Measurements from ENCODE around the gene BTN2A1.
"Not testable (repeated sequence)": the region's sequence is repeated elsewhere in the genome, so short reads cannot be mapped to it uniquely, and the experiment has no call there.

BTN2A1 gene

GRCh38 chr6:26487466-26487865, 29.7 kb downstream of the BTN2A1 start:
- no peak for ATAC-seq
- H3K36me3 Mint-ChIP-seq: peaks cover 7% of the 10 kb centered on the region
- H3K27ac Mint-ChIP-seq: no peak overlapping the region
- H3K9me3 Mint-ChIP-seq: peaks cover 3% of the 10 kb centered on the region
- H3K4me3 Mint-ChIP-seq: no peak overlapping the region
- no peaks in the 10 kb centered on the region for H3K4me1 Mint-ChIP-seq
- H3K27me3 Mint-ChIP-seq: no peaks in the 10 kb centered on the region

DNA sequence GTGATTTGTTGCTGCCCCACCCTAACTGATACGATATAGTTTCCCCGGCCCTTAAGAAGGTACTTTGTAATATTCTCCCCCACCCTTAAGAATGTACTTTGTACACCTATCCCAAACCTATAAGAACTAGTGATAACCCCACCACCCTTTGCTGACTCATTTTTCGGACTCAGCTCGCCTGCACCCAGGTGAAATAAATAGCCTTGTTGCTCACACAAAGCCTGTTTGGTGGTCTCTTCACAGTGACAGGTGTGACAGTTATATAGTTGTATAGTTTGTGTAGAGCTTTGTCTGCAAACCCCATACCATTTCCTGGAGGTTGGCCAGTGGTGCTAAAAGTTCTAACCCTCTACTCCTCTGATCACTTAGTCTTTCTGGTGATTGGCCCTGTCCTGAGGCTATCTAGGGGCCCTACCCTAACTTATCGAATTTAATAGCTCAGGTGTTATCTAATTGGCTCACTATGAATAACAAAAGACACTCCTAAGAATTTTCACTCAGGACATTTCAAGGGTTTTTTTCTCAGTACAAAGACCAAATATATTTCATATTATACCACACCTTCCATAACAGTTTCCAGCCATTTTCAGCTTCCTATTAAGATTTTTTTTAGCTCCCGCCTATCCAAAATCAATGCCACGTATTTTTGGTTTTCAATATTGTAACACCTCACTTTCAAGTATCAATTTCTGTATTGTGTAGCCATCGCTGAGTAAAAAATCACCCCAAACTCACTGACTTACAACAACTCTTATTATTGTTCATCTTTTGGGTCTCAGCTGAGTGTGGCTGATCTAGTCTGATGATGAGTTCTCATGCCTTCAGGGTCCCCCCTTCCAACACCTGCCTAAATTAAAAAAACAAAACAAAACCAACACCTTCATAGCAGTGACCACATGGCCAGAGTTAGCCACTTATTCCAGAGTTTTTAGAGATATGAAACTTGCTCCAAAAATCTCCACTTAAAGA, 32.5 kb downstream of the BTN2A1 start:
- Mint-ChIP-seq H3K27me3 (no peaks in the 10 kb centered on the region), H3K9me3 (peaks cover 3% of the 10 kb centered on the region), H3K4me3 (no peak overlapping the region), H3K4me1 (no peaks in the 10 kb centered on the region), H3K27ac (no peak overlapping the region), H3K36me3 (peaks cover 7% of the 10 kb centered on the region)
- ATAC-seq: no peak

DNA sequence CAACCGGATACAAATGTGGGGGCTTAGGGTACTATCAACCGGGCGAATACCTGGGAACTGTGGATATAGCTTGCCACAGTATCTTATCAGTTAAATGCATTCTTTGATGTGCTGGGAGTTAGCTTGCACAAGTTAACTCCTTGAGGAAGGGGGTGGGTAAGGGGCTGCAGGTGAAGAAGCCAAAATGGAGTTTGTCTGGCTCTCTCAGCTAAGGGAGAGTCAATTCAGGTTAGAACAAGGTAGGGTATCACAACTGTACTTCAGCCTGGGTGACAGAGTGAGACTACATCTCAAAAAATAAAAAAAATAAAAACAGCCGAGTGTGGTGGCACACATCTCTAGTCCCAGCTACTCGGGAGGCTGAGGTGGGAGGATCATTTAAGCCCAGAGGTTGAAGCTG, 33.8 kb downstream of the BTN2A1 start:
- Mint-ChIP-seq H3K36me3 (peaks cover 7% of the 10 kb centered on the region), H3K27me3 (no peaks in the 10 kb centered on the region), H3K4me1 (no peaks in the 10 kb centered on the region), H3K27ac (no peak overlapping the region), H3K9me3 (peaks cover 3% of the 10 kb centered on the region), H3K4me3 (no peak overlapping the region)
- ATAC-seq: no peak

DNA sequence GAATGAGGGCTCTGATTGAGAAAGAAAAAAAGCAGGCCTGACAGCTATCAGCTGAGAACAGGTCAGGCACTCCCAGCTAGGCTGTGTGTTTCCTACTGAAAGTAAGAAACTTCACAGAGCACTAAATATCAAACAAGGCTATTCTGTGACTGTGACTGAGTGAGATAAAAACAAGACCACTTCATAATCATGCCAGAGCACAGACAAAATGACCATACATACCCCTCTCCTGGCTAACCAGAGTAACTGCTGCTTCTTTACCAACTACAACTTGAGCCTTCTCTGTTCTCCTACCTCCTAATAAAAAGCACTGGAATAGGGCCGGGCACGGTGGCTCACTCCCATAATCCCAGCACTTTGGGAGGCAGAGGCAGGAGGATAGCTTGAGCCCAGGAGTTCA, 35.5 kb downstream of the BTN2A1 start:
- no peak for ATAC-seq
- Mint-ChIP-seq H3K4me1 (peaks cover 13% of the 10 kb centered on the region), H3K27me3 (no peaks in the 10 kb centered on the region), H3K36me3 (no peaks in the 10 kb centered on the region), H3K27ac (no peak overlapping the region), H3K9me3 (no peaks in the 10 kb centered on the region), H3K4me3 (no peak overlapping the region)

DNA sequence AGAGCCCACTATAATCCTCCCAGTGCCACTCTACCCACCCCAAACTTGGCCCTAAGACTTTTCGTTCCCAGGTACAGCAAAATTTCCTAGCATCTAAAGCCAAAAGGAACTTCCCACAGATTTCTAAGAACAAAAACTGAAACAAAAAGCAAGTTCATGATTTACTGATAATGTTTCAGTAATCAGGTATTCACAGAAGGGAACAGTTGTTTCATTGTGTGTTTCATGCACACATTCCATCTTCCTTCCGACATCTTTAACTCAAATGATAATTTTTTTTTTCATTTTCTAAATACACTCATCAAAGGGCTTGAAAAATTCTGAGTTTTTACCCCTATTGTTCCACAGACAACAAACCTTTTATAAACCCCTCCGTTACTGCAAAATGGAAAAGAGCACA, 36.4 kb downstream of the BTN2A1 start:
- no peak overlapping the region for H3K4me3 Mint-ChIP-seq
- no peaks in the 10 kb centered on the region for H3K36me3 Mint-ChIP-seq
- no peak for ATAC-seq
- H3K4me1 Mint-ChIP-seq: peaks cover 13% of the 10 kb centered on the region
- no peaks in the 10 kb centered on the region for H3K27me3 Mint-ChIP-seq
- H3K9me3 Mint-ChIP-seq: no peaks in the 10 kb centered on the region
- no peak overlapping the region for H3K27ac Mint-ChIP-seq

- peaks cover 13% of the 10 kb centered on the region for H3K4me1 Mint-ChIP-seq
- H3K9me3 Mint-ChIP-seq: no peaks in the 10 kb centered on the region
- no peaks in the 10 kb centered on the region for H3K27me3 Mint-ChIP-seq
- no peak overlapping the region for H3K4me3 Mint-ChIP-seq
- H3K36me3 Mint-ChIP-seq: no peaks in the 10 kb centered on the region
- ATAC-seq: no peak
- H3K27ac Mint-ChIP-seq: no peak overlapping the region
Measured at GRCh38 chr6:26495281-26495680, 37.5 kb downstream of the BTN2A1 start.

- H3K9me3 Mint-ChIP-seq: no peaks in the 10 kb centered on the region
- H3K4me3 Mint-ChIP-seq: no peak overlapping the region
- no peak for ATAC-seq
- no peak overlapping the region for H3K27ac Mint-ChIP-seq
- H3K27me3 Mint-ChIP-seq: no peaks in the 10 kb centered on the region
- no peaks in the 10 kb centered on the region for H3K36me3 Mint-ChIP-seq
- peaks cover 27% of the 10 kb centered on the region for H3K4me1 Mint-ChIP-seq
Measured at GRCh38 chr6:26497610-26498009, 39.9 kb downstream of the BTN2A1 start.

- peak within 1 kb of the TSS; percentile 88 for H3K4me3 Mint-ChIP-seq
- peak within 1 kb of the TSS; percentile 69 for H3K27ac Mint-ChIP-seq
- H3K27me3 Mint-ChIP-seq: no peaks in the 10 kb centered on the region
- ATAC-seq: no peak
- no peaks in the 10 kb centered on the region for H3K36me3 Mint-ChIP-seq
- H3K4me1 Mint-ChIP-seq: peaks cover 27% of the 10 kb centered on the region
- no peaks in the 10 kb centered on the region for H3K9me3 Mint-ChIP-seq
Measured at GRCh38 chr6:26500102-26500501, 42.3 kb downstream of the BTN2A1 start, which contains the start of gene BTN1A1. BTN1A1 (plus strand) TSS chr6:26500303; CDS start chr6:26501287, 984 bp downstream.

DNA sequence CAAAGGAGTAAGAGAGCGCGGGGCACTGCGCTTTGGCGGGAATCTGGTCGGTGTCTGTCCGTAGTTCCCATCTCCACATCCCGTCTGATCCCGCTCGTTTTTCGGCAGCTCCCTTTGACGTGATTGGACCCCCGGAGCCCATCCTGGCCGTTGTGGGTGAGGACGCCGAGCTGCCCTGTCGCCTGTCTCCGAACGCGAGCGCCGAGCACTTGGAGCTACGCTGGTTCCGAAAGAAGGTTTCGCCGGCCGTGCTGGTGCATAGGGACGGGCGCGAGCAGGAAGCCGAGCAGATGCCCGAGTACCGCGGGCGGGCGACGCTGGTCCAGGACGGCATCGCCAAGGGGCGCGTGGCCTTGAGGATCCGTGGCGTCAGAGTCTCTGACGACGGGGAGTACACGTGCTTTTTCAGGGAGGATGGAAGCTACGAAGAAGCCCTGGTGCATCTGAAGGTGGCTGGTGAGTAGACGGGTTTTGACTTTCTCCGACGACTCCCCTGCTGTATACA, 43.8 kb downstream of the BTN2A1 start:
- peak; percentile 79 for ATAC-seq
- H3K27me3 Mint-ChIP-seq: no peaks in the 10 kb centered on the region
- H3K4me3 Mint-ChIP-seq: peak overlapping the region; percentile 88
- H3K27ac Mint-ChIP-seq: peak overlapping the region; percentile 69
- peaks cover 27% of the 10 kb centered on the region for H3K4me1 Mint-ChIP-seq
- H3K9me3 Mint-ChIP-seq: no peaks in the 10 kb centered on the region
- H3K36me3 Mint-ChIP-seq: peaks cover 6% of the 10 kb centered on the region

DNA sequence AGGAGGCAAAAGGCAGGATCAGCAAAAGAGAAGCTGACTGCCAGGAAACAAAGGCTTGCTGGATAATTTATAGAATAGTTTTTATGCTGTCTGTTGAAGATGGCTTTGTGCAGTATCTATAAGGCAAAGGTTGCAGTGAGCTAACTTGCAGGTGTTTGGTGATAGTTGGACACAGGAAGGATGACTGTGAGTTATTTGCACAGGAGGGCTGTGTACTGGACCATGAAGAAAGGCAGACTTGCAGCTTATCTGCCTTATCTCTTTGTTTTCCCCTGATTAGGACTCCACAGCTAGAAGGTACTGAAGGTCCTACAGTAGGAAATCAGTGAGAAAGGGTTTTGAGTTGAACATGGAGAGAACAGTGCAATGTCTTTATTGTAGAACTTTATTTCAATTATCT, 44.4 kb downstream of the BTN2A1 start:
- Mint-ChIP-seq H3K9me3 (no peaks in the 10 kb centered on the region), H3K4me3 (peak overlapping the region; percentile 88), H3K27ac (peak overlapping the region; percentile 69), H3K36me3 (peaks cover 8% of the 10 kb centered on the region), H3K27me3 (no peaks in the 10 kb centered on the region), H3K4me1 (peaks cover 25% of the 10 kb centered on the region)
- peak; percentile 88 for ATAC-seq

GRCh38 chr6:26502626-26503025, 44.9 kb downstream of the BTN2A1 start:
- ATAC-seq: no peak
- peaks cover 20% of the 10 kb centered on the region for H3K4me1 Mint-ChIP-seq
- no peak overlapping the region for H3K27ac Mint-ChIP-seq
- peaks cover 8% of the 10 kb centered on the region for H3K36me3 Mint-ChIP-seq
- H3K4me3 Mint-ChIP-seq: no peak overlapping the region
- no peaks in the 10 kb centered on the region for H3K27me3 Mint-ChIP-seq
- no peaks in the 10 kb centered on the region for H3K9me3 Mint-ChIP-seq

DNA sequence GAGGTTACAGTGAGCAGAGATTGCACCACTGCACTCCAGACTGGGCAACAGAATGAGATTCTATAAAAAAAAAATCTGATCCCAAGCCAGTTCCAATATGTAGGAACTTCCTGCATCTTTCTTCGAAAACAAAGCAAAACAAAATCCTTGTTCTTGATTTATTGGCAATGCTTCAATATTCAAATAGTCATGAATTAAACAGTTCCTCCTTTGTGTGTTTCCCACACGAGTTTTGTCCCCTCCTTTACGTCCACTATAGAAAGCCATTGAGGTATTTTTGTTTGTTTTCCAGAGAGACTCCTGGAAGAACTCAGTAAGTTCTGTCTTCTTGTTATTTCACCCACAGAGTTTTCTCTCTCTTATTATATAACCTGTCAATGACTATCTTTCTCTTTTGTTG, 49.9 kb downstream of the BTN2A1 start:
- Mint-ChIP-seq H3K27me3 (no peaks in the 10 kb centered on the region), H3K9me3 (no peaks in the 10 kb centered on the region), H3K27ac (no peak overlapping the region), H3K4me1 (no peaks in the 10 kb centered on the region), H3K36me3 (peaks cover 8% of the 10 kb centered on the region), H3K4me3 (no peak overlapping the region)
- no peak for ATAC-seq

- not testable (repeated sequence) for H3K4me3 Mint-ChIP-seq, H3K27ac Mint-ChIP-seq, ATAC-seq
Measured at GRCh38 chr6:26511033-26511432, 53.3 kb downstream of the BTN2A1 start.

GRCh38 chr6:26514984-26515383, 57.2 kb downstream of the BTN2A1 start:
- no peaks in the 10 kb centered on the region for H3K27me3 Mint-ChIP-seq
- H3K4me3 Mint-ChIP-seq: no peak overlapping the region
- H3K36me3 Mint-ChIP-seq: no peaks in the 10 kb centered on the region
- H3K27ac Mint-ChIP-seq: no peak overlapping the region
- no peaks in the 10 kb centered on the region for H3K9me3 Mint-ChIP-seq
- H3K4me1 Mint-ChIP-seq: no peaks in the 10 kb centered on the region
- ATAC-seq: no peak

More at GRCh38 chr6:26511033-26511432, 53.3 kb downstream of the BTN2A1 start:
- H3K9me3 Mint-ChIP-seq, H3K4me1 Mint-ChIP-seq, H3K36me3 Mint-ChIP-seq, H3K27me3 Mint-ChIP-seq: not testable (repeated sequence)

DNA sequence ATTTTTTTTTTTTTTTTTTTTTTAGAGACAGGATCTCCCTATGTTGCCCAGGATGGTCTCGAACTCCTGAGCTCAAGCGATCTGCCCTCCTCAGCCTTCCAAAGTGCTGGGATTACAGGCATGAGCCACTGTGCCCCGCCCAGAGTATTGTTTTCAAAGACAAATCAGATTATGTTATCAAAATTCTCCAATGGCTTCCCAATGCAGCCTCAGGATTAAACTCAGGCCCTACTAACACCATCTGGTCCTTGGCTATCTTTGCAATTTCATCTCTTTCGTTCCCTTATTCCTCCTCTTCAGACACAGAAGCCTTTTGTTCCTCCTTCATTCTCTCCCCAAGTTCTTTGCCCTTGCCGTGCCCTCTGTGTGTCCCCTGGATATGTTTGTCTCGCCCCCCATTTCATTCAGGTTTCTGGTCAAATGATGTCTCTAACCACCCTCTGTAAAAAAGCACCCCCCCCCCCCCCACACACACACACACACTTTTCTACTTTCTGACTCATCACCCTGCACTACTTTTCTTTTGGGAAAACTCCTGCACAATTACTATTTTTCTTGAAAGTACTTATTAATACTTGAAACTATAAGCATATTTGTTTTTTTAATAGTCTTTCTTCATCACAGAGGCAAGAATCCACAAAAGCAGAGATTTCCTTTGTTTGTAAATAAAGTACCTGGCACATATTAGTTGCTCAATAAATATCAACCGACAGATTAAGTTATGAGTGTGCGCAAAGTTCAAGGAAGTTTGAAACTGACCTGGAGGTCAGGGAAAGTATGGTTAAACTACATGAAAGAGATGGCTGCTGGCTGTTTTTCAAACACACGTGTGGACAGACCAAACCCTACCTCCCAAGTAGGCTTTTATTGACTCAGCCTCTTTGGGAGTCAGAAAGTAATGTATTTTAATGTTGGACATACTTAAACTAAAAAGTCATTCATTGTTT, 59.0 kb downstream of the BTN2A1 start:
- Mint-ChIP-seq H3K4me1 (peaks cover 14% of the 10 kb centered on the region), H3K4me3 (no peak overlapping the region), H3K27ac (no peak overlapping the region), H3K9me3 (no peaks in the 10 kb centered on the region), H3K36me3 (no peaks in the 10 kb centered on the region), H3K27me3 (no peaks in the 10 kb centered on the region)
- no peak for ATAC-seq

Measured in stimulated activated memory B cell treated with anti-CD40 and anti-IgM and Interleukin-4, amounts not matched to agents 10 μg/mL and 1 μg/mL and 100 μg/mL, for 72 hours (primary cell).